Putamen (tissue), 1 donor: ENCODE results near the gene PPP1R3C.

ENCODE experiments used
- DNase-seq: peaks from one replicate; pipeline ENCODE4 v3.0.0-alpha.2; 2016; ENCODE audit warnings: low spot score

PPP1R3C gene

GRCh38 chr10:91601212-91601611, 31.7 kb downstream of the PPP1R3C start:
- no peak for DNase-seq

GRCh38 chr10:91598211-91598977, 34.5 kb downstream of the PPP1R3C start:
- no peak for DNase-seq

- peak; percentile 48 for DNase-seq
These were observed 35.5 kb downstream of the PPP1R3C start for GRCh38 chr10:91597197-91597881.

GRCh38 chr10:91596825-91597196, 36.1 kb downstream of the PPP1R3C start:
- peak; percentile 28 for DNase-seq

GRCh38 chr10:91593834-91594233, 39.0 kb downstream of the PPP1R3C start:
- no peak for DNase-seq

GRCh38 chr10:91593366-91593765, 39.5 kb downstream of the PPP1R3C start:
- DNase-seq = no peak

GRCh38 chr10:91592266-91592975, 40.5 kb downstream of the PPP1R3C start:
- DNase-seq = no peak

GRCh38 chr10:91591797-91592174, 41.1 kb downstream of the PPP1R3C start:
- no peak for DNase-seq

- DNase-seq = no peak
These were observed 41.7 kb downstream of the PPP1R3C start for GRCh38 chr10:91590904-91591796.

GRCh38 chr10:91590142-91590903, 42.5 kb downstream of the PPP1R3C start:
- peak; percentile 29 for DNase-seq

- DNase-seq = no peak
These were observed 43.2 kb downstream of the PPP1R3C start for GRCh38 chr10:91589658-91590035.

- DNase-seq = no peak
These were observed 43.7 kb downstream of the PPP1R3C start for GRCh38 chr10:91589015-91589657.

GRCh38 chr10:91587710-91588638, 44.9 kb downstream of the PPP1R3C start:
- no peak for DNase-seq

- no peak for DNase-seq
These were observed 50.7 kb downstream of the PPP1R3C start for GRCh38 chr10:91582153-91582554.

- DNase-seq = no peak
These were observed 53.4 kb downstream of the PPP1R3C start for GRCh38 chr10:91579329-91579985.
